SK-N-SH (cell line): Measurements from ENCODE around the gene HACE1. TPM values are rescaled to one million over a fixed set of nuclear protein-coding genes. Genes with fewer than 3 reads are reported as not detected.

ENCODE experiments used
- CTCF ChIA-PET: fragments of 300-600, 350-600 bp; formaldehyde crosslinking; extraction: SDS; loops from one replicate; lab custom pipeline; 2021; lab: Yijun Ruan, JAX
- POLR2A ChIA-PET: fragments of 350-600 bp; sonication (Branson Sonifier 250); formaldehyde crosslinking; extraction: SDS; loops from one replicate; lab custom pipeline; 2020; ENCODE audit warnings: antibody characterized with exemption, inconsistent platforms; lab: Yijun Ruan, JAX
- DNase-seq: peaks from one replicate; pipeline ENCODE4 v3.0.0; 2012
- H2AFZ ChIP-seq: fragments of 200-600 bp; sonication (generic); 2 replicates; pipeline ENCODE4 v1.8.1; 2016; ENCODE audit warnings: antibody characterized with exemption, mild to moderate bottlenecking, low read depth
- H3F3A ChIP-seq: fragments of 200-600 bp; sonication (generic); replicated peaks from 2 replicates; pipeline ENCODE3; 2016; ENCODE audit warnings: antibody characterized with exemption, mild to moderate bottlenecking; ENCODE audit not compliant: insufficient read depth
- H3K27ac ChIP-seq, 2 experiments: fragments of 200-500 bp in 1 of 2; fragments of 200-600 bp in 1 of 2; sonication (Bioruptor generic) in 1 of 2; sonication (generic), shearing (Covaris generic) in 1 of 2; 2 replicates each; pipeline versions ENCODE4 v1.5.1 to v1.6.1; 2014 to 2016; ENCODE audit warnings: low read depth in 2 of 2, inconsistent platforms in 1 of 2, low read length in 1 of 2, mild to moderate bottlenecking in 1 of 2, mixed read lengths in 1 of 2
- H3K27me3 ChIP-seq: fragments of 200-600 bp; sonication (generic), shearing (Covaris generic); 2 replicates; pipeline ENCODE4 v1.6.1; 2016; ENCODE audit warnings: mixed run types; ENCODE audit not compliant: insufficient read depth
- H3K36me3 ChIP-seq, 2 experiments: fragments of 200-500 bp in 1 of 2; fragments of 200-600 bp in 1 of 2; sonication (Bioruptor generic) in 1 of 2; sonication (generic) in 1 of 2; replicated peaks in 1 of 2; 2 replicates each; pipeline versions ENCODE3 to v1.5.1; 2014 to 2016; ENCODE audit warnings: low read length in 1 of 2, mild to moderate bottlenecking in 1 of 2; ENCODE audit not compliant: insufficient read depth in 2 of 2, control insufficient read depth in 1 of 2
- H3K4me1 ChIP-seq, 2 experiments: fragments of 200-500 bp in 1 of 2; fragments of 200-600 bp in 1 of 2; sonication (Bioruptor generic) in 1 of 2; sonication (generic), shearing (Covaris generic) in 1 of 2; 2 replicates each; pipeline versions ENCODE4 v1.5.1 to v1.6.1; 2014 to 2016; ENCODE audit warnings: low read depth in 1 of 2, low read length in 1 of 2, mixed run types in 1 of 2; ENCODE audit not compliant: insufficient read depth in 2 of 2, control insufficient read depth in 1 of 2
- H3K4me2 ChIP-seq: fragments of 200-600 bp; sonication (generic), shearing (Covaris generic); 2 replicates; pipeline ENCODE4 v1.6.1; 2017; ENCODE audit warnings: mixed run types
- H3K4me3 ChIP-seq, 2 experiments: fragments of 200-500 bp in 1 of 2; fragments of 200-600 bp in 1 of 2; sonication (Bioruptor generic) in 1 of 2; sonication (generic), shearing (Covaris generic) in 1 of 2; 2 replicates each; pipeline versions ENCODE4 v1.5.1 to v1.8.1; 2014 to 2016; ENCODE audit warnings: low read depth in 2 of 2, inconsistent platforms in 1 of 2, low read length in 1 of 2, mild to moderate bottlenecking in 1 of 2, mixed read lengths in 1 of 2, moderate library complexity in 1 of 2
- H3K79me2 ChIP-seq: fragments of 200-600 bp; sonication (generic); 2 replicates; pipeline ENCODE4 v1.8.1; 2017; ENCODE audit warnings: mild to moderate bottlenecking; ENCODE audit not compliant: insufficient read depth
- H3K9ac ChIP-seq: fragments of 200-600 bp; sonication (generic); 2 replicates; pipeline ENCODE4 v1.6.1; 2017; ENCODE audit warnings: mixed run types
- H3K9me2 ChIP-seq: fragments of 200-600 bp; sonication (generic); 2 replicates; pipeline ENCODE4 v1.6.1; 2017; ENCODE audit warnings: mixed run types
- H3K9me3 ChIP-seq: fragments of 200-600 bp; sonication (generic); 2 replicates; pipeline ENCODE4 v1.6.1; 2017; ENCODE audit warnings: mixed run types, mild to moderate bottlenecking, moderate library complexity
- H4K20me1 ChIP-seq: fragments of 200-600 bp; sonication (generic); 2 replicates; pipeline ENCODE4 v1.6.1; 2017; ENCODE audit warnings: mild to moderate bottlenecking, mixed run types; ENCODE audit not compliant: insufficient read depth
- CHD2 ChIP-seq: fragments of 150-350 bp; IDR thresholded peaks from 2 replicates; pipeline ENCODE4 v1.6.1; 2018; ENCODE audit warnings: low read length; ENCODE audit not compliant: partially characterized antibody
- FOXM1 ChIP-seq: IDR thresholded peaks from 2 replicates; pipeline ENCODE4 v1.4.0; 2012; ENCODE audit warnings: low read depth, mild to moderate bottlenecking
- MEF2A ChIP-seq: IDR thresholded peaks from 2 replicates; pipeline ENCODE4 v1.4.0; 2012; ENCODE audit warnings: low read depth, borderline replicate concordance
- MXI1 ChIP-seq: IDR thresholded peaks from 2 replicates; pipeline ENCODE4 v1.6.1; 2012; ENCODE audit warnings: mild to moderate bottlenecking, low read depth, low read length, improper control_type of control experiment
- POLR2AphosphoS5 ChIP-seq: IDR thresholded peaks from 2 replicates; pipeline ENCODE4 v1.6.1; 2012; ENCODE audit warnings: low read depth, low read length
- WGBS: methylation state at CpG from one replicate; pipeline ENCODE4 v1.1.6; 2017; ENCODE audit warnings: low lambda C conversion rate; 5-methylcytosine and 5-hydroxymethylcytosine counted together
- polyA plus RNA-seq, 3 experiments: library from polyadenylated mRNA; depleted of rRNA; stranded (reverse); fragments of >200 nt; gene quantifications; 2 replicates each; pipeline ENCODE4 v1.2.3, GENCODE V29; 2012
- TF ChIP-seq, protein P1 (sequence below): fragments of 150-350 bp; IDR thresholded peaks from 2 replicates; pipeline ENCODE4 v1.6.1; 2017; ENCODE audit warnings: antibody characterized with exemption, low read length, low read depth, borderline replicate concordance
- TF ChIP-seq, protein P2 (sequence below): IDR thresholded peaks from 2 replicates; pipeline ENCODE4 v1.4.0; 2012; ENCODE audit warnings: low read depth
- TF ChIP-seq, protein P3 (sequence below): IDR thresholded peaks from 2 replicates; pipeline ENCODE4 v1.6.1; 2012; ENCODE audit warnings: mild to moderate bottlenecking, low read depth, low read length, moderate library complexity

HACE1 gene
- polyA plus RNA-seq, 1 of the 3 experiments (the other 2 are of a cell fraction), result 6.2 TPM

DNA sequence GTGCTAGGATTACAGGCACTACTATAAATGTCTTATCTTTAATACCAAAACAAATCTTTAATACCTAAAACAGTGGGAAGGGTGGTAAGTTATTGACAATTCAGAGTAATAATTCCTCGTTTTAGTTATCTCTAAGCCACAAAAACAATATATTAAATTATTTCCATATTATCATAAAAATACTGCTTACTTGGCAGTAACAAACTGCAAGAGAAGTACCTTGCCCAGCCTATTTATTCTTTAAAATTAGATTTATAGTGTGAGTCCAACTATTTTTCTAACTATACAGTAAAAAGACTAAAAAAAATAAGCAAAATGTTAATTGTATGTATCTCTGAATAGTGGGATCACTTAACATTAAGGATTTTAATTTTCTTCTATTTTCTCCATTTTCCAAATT, 123.2 kb downstream of the HACE1 start:
- Histone ChIP-seq H3F3A (no peaks in the 10 kb centered on the region), H4K20me1 (no peaks in the 10 kb centered on the region), H3K9ac (no peak overlapping the region), H2AFZ (no peak overlapping the region), H3K4me1 (no peaks in the 10 kb centered on the region), H3K27me3 (no peaks in the 10 kb centered on the region), H3K9me2 (no peaks in the 10 kb centered on the region), H3K4me3 (no peak overlapping the region), H3K4me2 (no peak overlapping the region), H3K79me2 (no peaks in the 10 kb centered on the region), H3K36me3 (no peaks in the 10 kb centered on the region), H3K27ac (no peak overlapping the region), H3K9me3 (no peaks in the 10 kb centered on the region)
- WGBS, result 90% methylated on average over 1 of the region's 1 CpG
- TF ChIP-seq, protein P1, sequence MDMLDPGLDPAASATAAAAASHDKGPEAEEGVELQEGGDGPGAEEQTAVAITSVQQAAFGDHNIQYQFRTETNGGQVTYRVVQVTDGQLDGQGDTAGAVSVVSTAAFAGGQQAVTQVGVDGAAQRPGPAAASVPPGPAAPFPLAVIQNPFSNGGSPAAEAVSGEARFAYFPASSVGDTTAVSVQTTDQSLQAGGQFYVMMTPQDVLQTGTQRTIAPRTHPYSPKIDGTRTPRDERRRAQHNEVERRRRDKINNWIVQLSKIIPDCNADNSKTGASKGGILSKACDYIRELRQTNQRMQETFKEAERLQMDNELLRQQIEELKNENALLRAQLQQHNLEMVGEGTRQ, result no peak
- POLR2A ChIA-PET, result no interaction called here
- CTCF ChIA-PET, result no interaction called here
- no peak for DNase-seq

DNA sequence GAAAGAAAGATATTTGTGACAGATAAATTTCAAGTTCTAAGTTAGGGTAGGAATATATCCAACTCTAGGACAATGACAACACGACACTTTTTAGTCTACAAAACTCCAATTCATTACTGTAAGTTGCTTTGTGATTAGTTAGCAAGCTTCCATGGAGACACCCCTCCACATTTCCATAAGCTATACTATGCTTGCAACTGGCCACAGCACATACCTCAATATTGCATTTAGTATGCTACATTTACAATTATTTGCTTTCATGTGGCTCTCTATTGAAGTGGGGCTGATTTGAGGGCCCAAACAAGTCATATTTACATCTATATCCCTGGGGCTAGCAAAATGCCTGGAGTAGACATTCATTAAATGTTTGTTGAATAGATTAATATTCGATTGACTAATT, 129.3 kb downstream of the HACE1 start:
- DNase-seq, result no peak
- Histone ChIP-seq H3K79me2 (no peaks in the 10 kb centered on the region; the same call in 1 of the 2 replicates), H3K9ac (no peak overlapping the region), H3K27me3 (no peaks in the 10 kb centered on the region), H3F3A (peaks cover 7% of the 10 kb centered on the region), H3K36me3 (peaks cover 18% of the 10 kb centered on the region in 2 experiments), H3K4me3 (no peak overlapping the region), H4K20me1 (no peaks in the 10 kb centered on the region), H3K9me2 (no peaks in the 10 kb centered on the region), H3K27ac (no peak overlapping the region), H3K4me1 (peaks cover 0 to 7% of the 10 kb centered on the region in 2 experiments; a peak in 1 of 4 replicates), H2AFZ (no peak overlapping the region), H3K9me3 (no peaks in the 10 kb centered on the region), H3K4me2 (no peak overlapping the region)
- CTCF ChIA-PET, result no interaction called here
- TF ChIP-seq MEF2A, result no peak
- TF ChIP-seq, protein P2, sequence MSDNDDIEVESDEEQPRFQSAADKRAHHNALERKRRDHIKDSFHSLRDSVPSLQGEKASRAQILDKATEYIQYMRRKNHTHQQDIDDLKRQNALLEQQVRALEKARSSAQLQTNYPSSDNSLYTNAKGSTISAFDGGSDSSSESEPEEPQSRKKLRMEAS, result no peak
- TF ChIP-seq CHD2, result no peak
- TF ChIP-seq MXI1, result no peak
- TF ChIP-seq FOXM1, result no peak
- TF ChIP-seq, protein P3, sequence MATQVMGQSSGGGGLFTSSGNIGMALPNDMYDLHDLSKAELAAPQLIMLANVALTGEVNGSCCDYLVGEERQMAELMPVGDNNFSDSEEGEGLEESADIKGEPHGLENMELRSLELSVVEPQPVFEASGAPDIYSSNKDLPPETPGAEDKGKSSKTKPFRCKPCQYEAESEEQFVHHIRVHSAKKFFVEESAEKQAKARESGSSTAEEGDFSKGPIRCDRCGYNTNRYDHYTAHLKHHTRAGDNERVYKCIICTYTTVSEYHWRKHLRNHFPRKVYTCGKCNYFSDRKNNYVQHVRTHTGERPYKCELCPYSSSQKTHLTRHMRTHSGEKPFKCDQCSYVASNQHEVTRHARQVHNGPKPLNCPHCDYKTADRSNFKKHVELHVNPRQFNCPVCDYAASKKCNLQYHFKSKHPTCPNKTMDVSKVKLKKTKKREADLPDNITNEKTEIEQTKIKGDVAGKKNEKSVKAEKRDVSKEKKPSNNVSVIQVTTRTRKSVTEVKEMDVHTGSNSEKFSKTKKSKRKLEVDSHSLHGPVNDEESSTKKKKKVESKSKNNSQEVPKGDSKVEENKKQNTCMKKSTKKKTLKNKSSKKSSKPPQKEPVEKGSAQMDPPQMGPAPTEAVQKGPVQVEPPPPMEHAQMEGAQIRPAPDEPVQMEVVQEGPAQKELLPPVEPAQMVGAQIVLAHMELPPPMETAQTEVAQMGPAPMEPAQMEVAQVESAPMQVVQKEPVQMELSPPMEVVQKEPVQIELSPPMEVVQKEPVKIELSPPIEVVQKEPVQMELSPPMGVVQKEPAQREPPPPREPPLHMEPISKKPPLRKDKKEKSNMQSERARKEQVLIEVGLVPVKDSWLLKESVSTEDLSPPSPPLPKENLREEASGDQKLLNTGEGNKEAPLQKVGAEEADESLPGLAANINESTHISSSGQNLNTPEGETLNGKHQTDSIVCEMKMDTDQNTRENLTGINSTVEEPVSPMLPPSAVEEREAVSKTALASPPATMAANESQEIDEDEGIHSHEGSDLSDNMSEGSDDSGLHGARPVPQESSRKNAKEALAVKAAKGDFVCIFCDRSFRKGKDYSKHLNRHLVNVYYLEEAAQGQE, result no peak
- no peak for TF ChIP-seq POLR2AphosphoS5
- POLR2A ChIA-PET, result no interaction called here
- WGBS, result 66% methylated on average over 2 of the region's 2 CpGs
